ENCODE measurements around the gene ALDH1L1.

ALDH1L1 gene

DNA sequence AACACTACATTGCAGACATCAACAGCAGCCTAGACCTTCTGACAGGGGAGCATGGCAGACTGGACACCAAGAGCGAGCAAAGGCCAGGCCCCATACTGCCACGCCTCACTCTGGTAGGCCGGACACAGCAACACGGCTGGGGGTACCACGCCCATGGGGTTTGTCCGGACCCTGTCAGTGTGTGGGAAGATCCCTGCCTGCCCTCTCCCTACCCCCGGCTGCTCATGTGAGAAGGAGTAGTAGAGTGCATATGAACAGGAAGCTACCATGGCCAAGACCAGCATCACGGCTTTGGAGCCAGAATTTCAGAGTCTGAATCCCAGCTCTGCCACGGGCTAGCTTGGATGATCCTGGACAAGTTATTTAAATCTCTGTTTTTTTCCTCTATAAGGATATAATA, 27.9 kb downstream of the ALDH1L1 start:
- no peaks in the 10 kb centered on the region for H3K4me1 Mint-ChIP-seq
- no peaks in the 10 kb centered on the region for H3K9me3 Mint-ChIP-seq
- no peak overlapping the region for H3K4me3 Mint-ChIP-seq
- TF ChIP-seq, protein P1, sequence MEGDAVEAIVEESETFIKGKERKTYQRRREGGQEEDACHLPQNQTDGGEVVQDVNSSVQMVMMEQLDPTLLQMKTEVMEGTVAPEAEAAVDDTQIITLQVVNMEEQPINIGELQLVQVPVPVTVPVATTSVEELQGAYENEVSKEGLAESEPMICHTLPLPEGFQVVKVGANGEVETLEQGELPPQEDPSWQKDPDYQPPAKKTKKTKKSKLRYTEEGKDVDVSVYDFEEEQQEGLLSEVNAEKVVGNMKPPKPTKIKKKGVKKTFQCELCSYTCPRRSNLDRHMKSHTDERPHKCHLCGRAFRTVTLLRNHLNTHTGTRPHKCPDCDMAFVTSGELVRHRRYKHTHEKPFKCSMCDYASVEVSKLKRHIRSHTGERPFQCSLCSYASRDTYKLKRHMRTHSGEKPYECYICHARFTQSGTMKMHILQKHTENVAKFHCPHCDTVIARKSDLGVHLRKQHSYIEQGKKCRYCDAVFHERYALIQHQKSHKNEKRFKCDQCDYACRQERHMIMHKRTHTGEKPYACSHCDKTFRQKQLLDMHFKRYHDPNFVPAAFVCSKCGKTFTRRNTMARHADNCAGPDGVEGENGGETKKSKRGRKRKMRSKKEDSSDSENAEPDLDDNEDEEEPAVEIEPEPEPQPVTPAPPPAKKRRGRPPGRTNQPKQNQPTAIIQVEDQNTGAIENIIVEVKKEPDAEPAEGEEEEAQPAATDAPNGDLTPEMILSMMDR (IDR thresholded peaks at IDR 0.05; ENCODE audit: unreplicated experiment in 3 of 3): no peak
- H3K27ac Mint-ChIP-seq: no peak overlapping the region
- no peaks in the 10 kb centered on the region for H3K36me3 Mint-ChIP-seq (ENCODE audit: low read depth)
- H3K27me3 Mint-ChIP-seq (ENCODE audit: low read depth): peaks cover 7% of the 10 kb centered on the region

DNA sequence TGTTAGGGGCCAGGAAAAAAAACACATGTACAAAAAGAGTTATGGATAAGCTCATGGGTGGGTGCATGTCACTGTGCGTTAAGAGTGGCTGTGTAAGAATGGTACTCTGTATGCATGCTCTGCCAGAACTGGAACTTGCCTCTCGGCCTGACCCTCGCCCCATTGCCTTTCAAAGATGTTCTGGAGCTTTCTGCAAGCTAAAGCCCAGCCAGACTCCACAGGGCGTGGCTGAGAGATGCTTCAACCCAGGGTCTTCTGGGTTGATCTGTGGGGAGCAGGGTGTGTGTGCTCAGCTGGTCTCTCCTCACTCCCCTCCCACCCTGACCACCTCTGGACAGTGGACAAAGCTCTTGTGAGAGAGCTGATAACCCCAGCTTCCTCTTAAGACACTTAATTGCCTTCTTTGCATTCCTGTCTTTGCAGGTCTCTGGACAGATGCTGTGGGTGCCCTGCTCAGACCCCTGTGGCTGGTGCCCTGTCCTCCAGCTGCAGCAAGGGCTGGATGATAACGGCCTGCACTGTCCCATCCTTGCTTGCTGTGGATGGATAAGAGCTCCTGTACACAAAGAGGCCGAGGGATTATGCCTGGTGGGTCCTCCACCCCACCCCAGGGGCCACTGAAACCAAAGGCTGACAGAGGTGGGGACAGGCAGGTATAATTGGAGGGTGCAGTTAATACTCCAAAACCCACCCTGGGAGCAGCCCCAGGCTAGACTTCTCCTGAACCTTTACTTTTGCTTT, 28.7 kb downstream of the ALDH1L1 start:
- no peaks in the 10 kb centered on the region for H3K4me1 Mint-ChIP-seq
- H3K36me3 Mint-ChIP-seq (ENCODE audit: low read depth): no peaks in the 10 kb centered on the region
- H3K27ac Mint-ChIP-seq: no peak overlapping the region
- TF ChIP-seq, protein P1 (IDR thresholded peaks at IDR 0.05; ENCODE audit: unreplicated experiment in 3 of 3): no peak
- peaks cover 6% of the 10 kb centered on the region for H3K27me3 Mint-ChIP-seq (ENCODE audit: low read depth)
- H3K4me3 Mint-ChIP-seq: no peak overlapping the region
- no peaks in the 10 kb centered on the region for H3K9me3 Mint-ChIP-seq

DNA sequence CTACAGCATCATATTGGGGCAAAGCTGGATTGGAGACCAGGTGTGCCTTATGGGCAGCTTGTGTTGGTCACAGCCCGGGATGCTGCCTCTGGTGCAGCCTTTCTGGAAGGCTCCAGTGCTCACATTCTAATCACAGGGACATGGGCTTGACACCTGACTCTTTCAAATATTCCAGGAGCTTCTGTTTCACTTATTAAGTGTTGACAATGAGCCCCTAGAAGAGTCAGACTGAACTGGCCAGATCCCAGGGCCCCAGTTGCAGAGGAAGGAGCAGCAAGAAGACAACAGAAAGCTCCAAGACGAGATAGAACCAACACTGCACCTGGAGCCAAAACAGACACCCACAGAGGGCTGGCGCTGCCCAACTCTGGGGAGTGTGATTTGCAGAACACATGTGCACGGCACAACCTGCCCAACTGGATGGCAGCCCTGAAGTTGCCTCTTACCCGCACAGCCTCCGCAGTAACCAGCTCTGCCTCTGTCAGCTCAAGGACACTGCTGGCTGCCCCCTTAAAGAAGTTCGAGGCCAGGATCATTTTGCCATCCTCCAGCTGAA, 30.3 kb downstream of the ALDH1L1 start:
- H3K9me3 Mint-ChIP-seq: no peaks in the 10 kb centered on the region
- H3K4me3 Mint-ChIP-seq: no peak overlapping the region
- no peak overlapping the region for H3K27ac Mint-ChIP-seq
- no peaks in the 10 kb centered on the region for H3K36me3 Mint-ChIP-seq (ENCODE audit: low read depth)
- TF ChIP-seq, protein P1 (IDR thresholded peaks at IDR 0.05; ENCODE audit: unreplicated experiment in 3 of 3): no peak
- no peaks in the 10 kb centered on the region for H3K4me1 Mint-ChIP-seq
- H3K27me3 Mint-ChIP-seq (ENCODE audit: low read depth): peaks cover 14% of the 10 kb centered on the region

DNA sequence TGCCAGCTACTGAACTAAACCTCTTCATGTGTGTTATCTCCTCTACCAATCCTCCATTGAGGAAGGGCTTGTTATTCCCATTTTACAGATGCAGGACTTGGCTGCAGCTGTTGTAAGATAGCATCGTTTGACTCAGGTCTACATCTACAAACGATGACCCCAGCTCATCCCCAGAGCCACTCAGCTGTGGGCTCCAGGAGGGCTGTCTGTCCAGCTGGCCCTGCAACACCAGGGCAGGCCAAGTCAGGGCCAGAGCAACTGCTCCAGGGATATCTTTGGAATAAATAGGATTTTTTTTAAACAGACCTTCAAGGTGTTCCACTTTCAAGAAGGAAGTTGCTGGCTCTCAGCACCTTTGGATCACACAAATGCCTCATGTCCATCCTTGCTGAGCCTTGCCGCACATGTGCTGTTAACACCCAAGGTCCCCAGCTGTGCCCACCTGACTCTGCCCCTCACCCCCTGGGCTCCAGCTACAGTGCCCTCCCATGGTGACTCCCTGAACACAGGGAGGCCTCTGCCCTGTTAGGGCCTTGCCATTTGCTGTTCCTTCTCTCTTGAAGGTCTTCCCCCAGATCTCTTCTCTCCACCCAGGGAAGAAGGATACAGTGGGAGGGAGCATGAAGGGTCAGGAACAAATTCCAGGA, 31.0 kb downstream of the ALDH1L1 start:
- Mint-ChIP-seq H3K4me1 (no peaks in the 10 kb centered on the region), H3K4me3 (no peak overlapping the region), H3K9me3 (no peaks in the 10 kb centered on the region), H3K36me3 (ENCODE audit: low read depth) (no peaks in the 10 kb centered on the region), H3K27ac (no peak overlapping the region), H3K27me3 (ENCODE audit: low read depth) (peaks cover 14% of the 10 kb centered on the region)
- TF ChIP-seq, protein P1 (IDR thresholded peaks at IDR 0.05; ENCODE audit: unreplicated experiment in 3 of 3): no peak

DNA sequence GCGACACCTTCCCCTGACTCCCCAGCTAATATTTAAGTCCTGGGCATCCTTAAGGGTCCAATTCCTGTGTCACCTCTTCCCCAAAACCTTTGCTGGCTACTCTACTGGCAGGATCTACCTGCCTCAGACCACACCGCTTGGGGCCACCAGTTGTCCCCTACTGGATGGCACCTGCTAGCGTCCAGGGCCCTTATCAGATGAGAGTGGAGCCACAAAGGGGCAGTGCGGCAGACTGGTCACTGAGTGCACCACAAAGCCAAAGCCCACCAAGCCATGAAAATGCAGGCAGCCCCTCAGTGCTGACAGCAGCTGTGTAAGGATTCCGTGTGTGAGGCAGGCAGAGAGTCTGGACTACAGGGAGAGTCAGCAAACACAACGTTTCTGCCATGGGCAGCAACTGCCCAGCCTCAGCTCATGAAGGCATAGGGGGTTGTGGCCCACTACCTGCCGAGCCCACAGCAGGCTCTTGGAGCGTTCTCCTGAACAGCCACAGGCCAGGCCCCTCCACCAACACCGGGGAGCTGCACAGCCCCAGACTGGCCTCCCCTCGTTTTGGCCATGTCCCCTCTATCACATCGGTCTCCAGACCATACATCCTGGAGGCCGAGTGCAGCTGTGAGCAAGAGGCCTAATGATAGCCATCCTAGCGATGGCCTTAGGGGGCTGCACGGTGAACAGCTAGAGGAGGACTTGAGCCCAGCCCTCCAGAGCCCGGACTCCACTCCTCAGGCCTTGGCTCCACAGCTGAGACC, 32.3 kb downstream of the ALDH1L1 start:
- H3K4me3 Mint-ChIP-seq: no peak overlapping the region
- no peaks in the 10 kb centered on the region for H3K9me3 Mint-ChIP-seq
- no peaks in the 10 kb centered on the region for H3K36me3 Mint-ChIP-seq (ENCODE audit: low read depth)
- TF ChIP-seq, protein P1 (IDR thresholded peaks at IDR 0.05; ENCODE audit: unreplicated experiment in 3 of 3): no peak
- peaks cover 10% of the 10 kb centered on the region for H3K27me3 Mint-ChIP-seq (ENCODE audit: low read depth)
- no peaks in the 10 kb centered on the region for H3K4me1 Mint-ChIP-seq
- H3K27ac Mint-ChIP-seq: no peak overlapping the region

Data from nephron (organoid).